ENCODE measurements around the gene ATP5F1A. TPM values are rescaled to one million over a fixed set of nuclear protein-coding genes. Genes with fewer than 3 reads are reported as not detected.

Gene ATP5F1A
- total RNA-seq, 1 donor from 2014 or later: 666 TPM

DNA sequence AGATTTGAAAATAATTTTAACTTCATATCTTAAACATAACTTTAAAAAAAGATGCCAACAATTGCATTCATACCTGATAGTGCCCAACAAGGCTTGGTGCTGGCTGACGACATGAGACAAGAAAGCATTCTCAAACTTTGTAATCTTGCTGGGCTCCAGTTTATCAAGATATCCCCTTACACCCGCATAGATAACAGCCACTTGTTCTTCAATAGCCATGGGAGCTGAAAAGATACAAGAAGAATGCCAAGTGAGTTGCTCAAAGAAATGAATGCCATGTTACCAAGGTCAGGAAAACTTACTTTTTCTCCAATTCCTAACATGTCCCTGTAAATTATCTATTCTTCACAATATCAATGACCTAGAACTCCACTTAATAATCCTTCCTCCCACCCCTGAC lies 13.7 kb downstream of the ATP5F1A start:
- Histone ChIP-seq H3K27me3 (ENCODE audit: control insufficient read depth, insufficient read depth, low read length) (no peaks in the 10 kb centered on the region), H3K36me3 (ENCODE audit: control insufficient read depth, insufficient read depth, low read length) (peaks cover 20% of the 10 kb centered on the region), H3K4me3 (ENCODE audit: low read depth, low read length) (no peak overlapping the region)
- no peak for DNase-seq (ENCODE audit: low read depth)
- FAIRE-seq: no peak
- TF ChIP-seq, protein P1, sequence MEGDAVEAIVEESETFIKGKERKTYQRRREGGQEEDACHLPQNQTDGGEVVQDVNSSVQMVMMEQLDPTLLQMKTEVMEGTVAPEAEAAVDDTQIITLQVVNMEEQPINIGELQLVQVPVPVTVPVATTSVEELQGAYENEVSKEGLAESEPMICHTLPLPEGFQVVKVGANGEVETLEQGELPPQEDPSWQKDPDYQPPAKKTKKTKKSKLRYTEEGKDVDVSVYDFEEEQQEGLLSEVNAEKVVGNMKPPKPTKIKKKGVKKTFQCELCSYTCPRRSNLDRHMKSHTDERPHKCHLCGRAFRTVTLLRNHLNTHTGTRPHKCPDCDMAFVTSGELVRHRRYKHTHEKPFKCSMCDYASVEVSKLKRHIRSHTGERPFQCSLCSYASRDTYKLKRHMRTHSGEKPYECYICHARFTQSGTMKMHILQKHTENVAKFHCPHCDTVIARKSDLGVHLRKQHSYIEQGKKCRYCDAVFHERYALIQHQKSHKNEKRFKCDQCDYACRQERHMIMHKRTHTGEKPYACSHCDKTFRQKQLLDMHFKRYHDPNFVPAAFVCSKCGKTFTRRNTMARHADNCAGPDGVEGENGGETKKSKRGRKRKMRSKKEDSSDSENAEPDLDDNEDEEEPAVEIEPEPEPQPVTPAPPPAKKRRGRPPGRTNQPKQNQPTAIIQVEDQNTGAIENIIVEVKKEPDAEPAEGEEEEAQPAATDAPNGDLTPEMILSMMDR (IDR thresholded peaks at IDR 0.05; ENCODE audit: insufficient read depth, low read length, severe bottlenecking): no peak

DNA sequence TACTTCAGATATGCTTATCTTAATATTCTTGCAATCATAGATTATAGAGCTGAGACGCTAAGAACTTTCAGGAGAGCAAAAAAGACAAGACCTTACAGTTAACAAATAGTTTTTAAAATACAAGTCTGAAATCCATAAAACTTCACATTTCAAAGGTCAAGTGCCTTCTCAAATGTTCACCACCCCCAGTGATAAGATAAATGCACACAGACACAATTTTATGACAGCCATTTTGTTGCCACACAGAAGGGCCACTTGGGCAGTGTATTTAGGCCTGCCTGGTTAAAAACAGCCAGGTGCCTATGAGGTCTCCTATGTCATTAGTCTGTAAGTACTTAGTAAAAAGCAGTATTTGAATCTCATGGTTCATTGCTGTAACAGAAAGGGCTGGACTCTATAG lies 17.9 kb downstream of the ATP5F1A start:
- Histone ChIP-seq H3K4me3 (ENCODE audit: low read depth, low read length) (no peak overlapping the region), H3K27me3 (ENCODE audit: control insufficient read depth, insufficient read depth, low read length) (no peaks in the 10 kb centered on the region), H3K36me3 (ENCODE audit: control insufficient read depth, insufficient read depth, low read length) (peaks cover 15% of the 10 kb centered on the region)
- TF ChIP-seq, protein P1 (IDR thresholded peaks at IDR 0.05; ENCODE audit: insufficient read depth, low read length, severe bottlenecking): no peak
- DNase-seq (ENCODE audit: low read depth): no peak
- no peak for FAIRE-seq

DNA sequence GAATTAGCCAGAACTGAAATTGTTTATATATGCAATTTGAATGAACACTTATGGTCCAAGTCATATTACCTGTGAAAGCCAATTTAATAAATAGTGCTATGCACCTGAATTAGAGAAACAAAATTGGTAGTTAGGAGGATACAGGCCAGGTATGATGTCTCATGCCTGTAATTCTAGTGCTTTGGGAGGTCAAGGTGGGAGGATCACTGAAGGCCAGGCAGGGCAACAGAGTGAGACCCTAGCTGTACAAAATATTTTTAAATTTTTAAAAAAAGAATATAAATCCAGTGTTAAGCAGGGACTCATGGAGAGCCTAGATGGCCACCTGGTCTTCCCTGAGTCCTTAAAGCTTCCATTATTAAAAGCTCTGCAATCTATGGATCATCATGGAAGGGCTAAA lies 18.8 kb downstream of the ATP5F1A start:
- H3K4me3 ChIP-seq (ENCODE audit: low read depth, low read length): no peak overlapping the region
- FAIRE-seq (no peak), DNase-seq (ENCODE audit: low read depth) (no peak)
- H3K36me3 ChIP-seq (ENCODE audit: control insufficient read depth, insufficient read depth, low read length): peaks cover 11% of the 10 kb centered on the region
- no peaks in the 10 kb centered on the region for H3K27me3 ChIP-seq (ENCODE audit: control insufficient read depth, insufficient read depth, low read length)
- TF ChIP-seq, protein P1 (IDR thresholded peaks at IDR 0.05; ENCODE audit: insufficient read depth, low read length, severe bottlenecking): no peak

DNA sequence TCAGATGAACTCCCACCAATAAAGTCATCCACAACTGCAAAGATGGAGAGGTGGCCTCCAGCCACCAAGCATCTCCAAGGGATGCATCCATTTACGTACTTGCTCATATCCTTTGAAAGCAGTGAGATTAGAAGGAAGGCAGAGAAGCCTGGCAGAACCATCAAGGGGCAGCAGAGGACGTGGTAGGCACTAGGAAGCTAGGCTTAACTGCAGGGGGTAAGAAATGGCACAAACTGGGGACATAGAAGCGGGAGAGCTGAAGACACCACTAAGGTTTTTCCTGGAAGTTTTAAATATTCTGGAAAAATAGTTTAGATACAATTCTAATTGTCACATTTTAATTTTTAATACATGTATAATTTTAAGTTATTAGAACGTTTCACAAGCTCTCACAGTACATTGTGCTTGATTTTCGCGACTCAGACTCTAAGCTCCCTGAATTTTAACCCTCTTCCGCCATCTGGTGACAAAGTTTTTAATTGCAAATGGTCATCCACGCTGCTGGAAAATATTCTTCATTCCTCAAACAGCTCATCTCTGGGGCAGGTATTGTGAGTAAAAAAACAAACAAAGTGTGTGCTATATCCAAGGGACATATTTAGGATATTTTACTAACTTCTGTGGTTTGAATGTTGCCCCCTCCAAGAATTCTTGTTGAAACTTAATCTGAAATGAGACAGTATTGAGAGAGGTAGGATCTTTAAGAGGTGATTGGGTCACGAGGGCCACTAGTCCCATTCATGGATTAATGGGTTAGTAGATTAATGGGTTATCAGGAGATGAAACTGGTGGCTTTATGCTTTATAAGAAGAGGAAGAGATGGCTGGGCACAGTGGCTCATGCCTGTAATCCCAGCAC lies 24.4 kb downstream of the ATP5F1A start:
- FAIRE-seq: no peak
- TF ChIP-seq, protein P1 (IDR thresholded peaks at IDR 0.05; ENCODE audit: insufficient read depth, low read length, severe bottlenecking): peak; percentile 42
- no peaks in the 10 kb centered on the region for H3K27me3 ChIP-seq (ENCODE audit: control insufficient read depth, insufficient read depth, low read length)

DNA sequence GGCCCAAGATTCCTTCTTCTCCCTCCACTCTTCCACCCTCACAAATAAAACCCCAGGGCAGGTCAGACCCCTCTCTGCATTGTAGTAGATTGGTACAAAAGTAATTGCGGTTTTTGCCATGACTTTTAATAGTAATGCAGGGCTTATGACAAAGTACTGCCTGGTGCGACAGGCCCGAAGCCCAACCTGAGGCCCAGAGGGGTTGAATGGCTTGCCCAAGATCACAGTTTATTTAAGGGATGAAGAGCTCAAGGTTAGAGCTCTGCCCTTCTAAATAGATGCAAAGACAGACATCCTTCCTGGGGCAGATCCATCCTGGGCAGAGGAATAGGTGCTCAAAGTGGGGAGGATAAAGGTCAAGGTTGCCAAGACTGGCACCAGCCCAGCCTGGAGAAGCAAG lies 25.1 kb downstream of the ATP5F1A start:
- FAIRE-seq (no peak), DNase-seq (ENCODE audit: low read depth) (no peak)
- TF ChIP-seq, protein P1 (IDR thresholded peaks at IDR 0.05; ENCODE audit: insufficient read depth, low read length, severe bottlenecking): no peak
- H3K4me3 ChIP-seq (ENCODE audit: low read depth, low read length): no peak overlapping the region
- H3K36me3 ChIP-seq (ENCODE audit: control insufficient read depth, insufficient read depth, low read length): no peaks in the 10 kb centered on the region
- no peaks in the 10 kb centered on the region for H3K27me3 ChIP-seq (ENCODE audit: control insufficient read depth, insufficient read depth, low read length)

More for the DNA sequence above, 24.4 kb downstream of the ATP5F1A start:
- H3K36me3 ChIP-seq (ENCODE audit: control insufficient read depth, insufficient read depth, low read length): no peaks in the 10 kb centered on the region
- DNase-seq (ENCODE audit: low read depth): peak; percentile 78
- H3K4me3 ChIP-seq (ENCODE audit: low read depth, low read length): no peak overlapping the region

Data from bronchial epithelial cell (primary cell).